Measurements from ENCODE around the gene ADCY6. TPM values are rescaled to one million over a fixed set of nuclear protein-coding genes. Genes with fewer than 3 reads are reported as not detected.

ADCY6 gene
- total and polyA plus RNA-seq, 4 donors = 39.9 to 90.2 (median 55.1) TPM

GRCh38 chr12:48803675-48804074, 14.8 kb upstream of the ADCY6 start:
- H3K4me3 ChIP-seq (ENCODE audit: low read depth, low read length) = no peak overlapping the region
- H3K9me3 ChIP-seq (ENCODE audit: control insufficient read depth, insufficient read depth, low read length) = no peaks in the 10 kb centered on the region
- no peaks in the 10 kb centered on the region for H3K36me3 ChIP-seq (ENCODE audit: control insufficient read depth, insufficient read depth, low read length)
- no peak overlapping the region for H3K27ac ChIP-seq (ENCODE audit: low read depth, low read length)
- H3K4me1 ChIP-seq (ENCODE audit: control insufficient read depth, insufficient read depth, low read length) = no peaks in the 10 kb centered on the region
- no CpG with 5 or more reads among the region's 1 CpG for WGBS (ENCODE audit: insufficient coverage)
- no peak for DNase-seq (ENCODE audit: low read depth in 4 of 6, low spot score in 6 of 6)
- no peaks in the 10 kb centered on the region for H3K27me3 ChIP-seq (ENCODE audit: control insufficient read depth, insufficient read depth, low read length)

GRCh38 chr12:48800971-48801370, 12.1 kb upstream of the ADCY6 start:
- 85% methylated on average over 9 of the region's 14 CpGs for WGBS (ENCODE audit: insufficient coverage)
- Histone ChIP-seq H3K9me3 (ENCODE audit: control insufficient read depth, insufficient read depth, low read length) (no peaks in the 10 kb centered on the region), H3K27ac (ENCODE audit: low read depth, low read length) (no peak overlapping the region), H3K27me3 (ENCODE audit: control insufficient read depth, insufficient read depth, low read length) (no peaks in the 10 kb centered on the region), H3K36me3 (ENCODE audit: control insufficient read depth, insufficient read depth, low read length) (no peaks in the 10 kb centered on the region), H3K4me1 (ENCODE audit: control insufficient read depth, insufficient read depth, low read length) (no peaks in the 10 kb centered on the region), H3K4me3 (ENCODE audit: low read depth, low read length) (no peak overlapping the region)
- no peak for DNase-seq (ENCODE audit: low read depth in 4 of 6, low spot score in 6 of 6)

- DNase-seq (ENCODE audit: low read depth in 4 of 6, low spot score in 6 of 6) = no peak
- Histone ChIP-seq H3K36me3 (ENCODE audit: control insufficient read depth, insufficient read depth, low read length) (no peaks in the 10 kb centered on the region), H3K27ac (ENCODE audit: low read depth, low read length) (no peak overlapping the region), H3K27me3 (ENCODE audit: control insufficient read depth, insufficient read depth, low read length) (no peaks in the 10 kb centered on the region), H3K9me3 (ENCODE audit: control insufficient read depth, insufficient read depth, low read length) (no peaks in the 10 kb centered on the region), H3K4me1 (ENCODE audit: control insufficient read depth, insufficient read depth, low read length) (no peaks in the 10 kb centered on the region), H3K4me3 (ENCODE audit: low read depth, low read length) (no peak overlapping the region)
- 82% methylated on average over 14 of the region's 14 CpGs for WGBS (ENCODE audit: insufficient coverage)
Observed at GRCh38 chr12:48800457-48800856, 11.6 kb upstream of the ADCY6 start.

- Histone ChIP-seq H3K9me3 (ENCODE audit: control insufficient read depth, insufficient read depth, low read length) (no peaks in the 10 kb centered on the region), H3K36me3 (ENCODE audit: control insufficient read depth, insufficient read depth, low read length) (no peaks in the 10 kb centered on the region), H3K4me1 (ENCODE audit: control insufficient read depth, insufficient read depth, low read length) (no peaks in the 10 kb centered on the region), H3K27ac (ENCODE audit: low read depth, low read length) (no peak overlapping the region), H3K27me3 (ENCODE audit: control insufficient read depth, insufficient read depth, low read length) (no peaks in the 10 kb centered on the region), H3K4me3 (ENCODE audit: low read depth, low read length) (no peak overlapping the region)
- WGBS (ENCODE audit: insufficient coverage) = 71% methylated on average over 1 of the region's 3 CpGs
- DNase-seq (ENCODE audit: low read depth in 4 of 6, low spot score in 6 of 6) = no peak
Observed at GRCh38 chr12:48796976-48797375, 8.1 kb upstream of the ADCY6 start.

GRCh38 chr12:48795550-48796455, 6.9 kb upstream of the ADCY6 start:
- no peak overlapping the region for H3K27ac ChIP-seq (ENCODE audit: low read depth, low read length)
- H3K4me1 ChIP-seq (ENCODE audit: control insufficient read depth, insufficient read depth, low read length) = no peaks in the 10 kb centered on the region
- no peaks in the 10 kb centered on the region for H3K9me3 ChIP-seq (ENCODE audit: control insufficient read depth, insufficient read depth, low read length)
- H3K4me3 ChIP-seq (ENCODE audit: low read depth, low read length) = no peak overlapping the region
- H3K27me3 ChIP-seq (ENCODE audit: control insufficient read depth, insufficient read depth, low read length) = no peaks in the 10 kb centered on the region
- H3K36me3 ChIP-seq (ENCODE audit: control insufficient read depth, insufficient read depth, low read length) = no peaks in the 10 kb centered on the region
- WGBS (ENCODE audit: insufficient coverage) = 43% methylated on average over 1 of the region's 12 CpGs
- peak in 3 of 6 donors; percentile 59 to 94 (median 91) for DNase-seq (ENCODE audit: low read depth in 4 of 6, low spot score in 6 of 6)

- Histone ChIP-seq H3K4me3 (ENCODE audit: low read depth, low read length) (no peak overlapping the region), H3K4me1 (ENCODE audit: control insufficient read depth, insufficient read depth, low read length) (peaks cover 3% of the 10 kb centered on the region), H3K27ac (ENCODE audit: low read depth, low read length) (no peak overlapping the region), H3K9me3 (ENCODE audit: control insufficient read depth, insufficient read depth, low read length) (no peaks in the 10 kb centered on the region), H3K36me3 (ENCODE audit: control insufficient read depth, insufficient read depth, low read length) (no peaks in the 10 kb centered on the region), H3K27me3 (ENCODE audit: control insufficient read depth, insufficient read depth, low read length) (no peaks in the 10 kb centered on the region)
- DNase-seq (ENCODE audit: low read depth in 4 of 6, low spot score in 6 of 6) = no peak
- 84% methylated on average over 3 of the region's 3 CpGs for WGBS (ENCODE audit: insufficient coverage)
Observed at GRCh38 chr12:48794870-48795269, 6.0 kb upstream of the ADCY6 start.

- no peak overlapping the region for H3K27ac ChIP-seq (ENCODE audit: low read depth, low read length)
Observed at GRCh38 chr12:48793696-48794095, 4.8 kb upstream of the ADCY6 start.

GRCh38 chr12:48789858-48790326, 1.0 kb upstream of the ADCY6 start:
- peak overlapping the region; percentile 82 for H3K4me3 ChIP-seq (ENCODE audit: low read depth, low read length)
- WGBS (ENCODE audit: insufficient coverage) = 0% methylated on average over 3 of the region's 4 CpGs

More at GRCh38 chr12:48793696-48794095, 4.8 kb upstream of the ADCY6 start:
- no CpG with 5 or more reads among the region's 3 CpGs for WGBS (ENCODE audit: insufficient coverage)
- H3K4me3 ChIP-seq (ENCODE audit: low read depth, low read length) = no peak overlapping the region
- no peaks in the 10 kb centered on the region for H3K27me3 ChIP-seq (ENCODE audit: control insufficient read depth, insufficient read depth, low read length)
- H3K36me3 ChIP-seq (ENCODE audit: control insufficient read depth, insufficient read depth, low read length) = no peaks in the 10 kb centered on the region
- H3K4me1 ChIP-seq (ENCODE audit: control insufficient read depth, insufficient read depth, low read length) = peaks cover 8% of the 10 kb centered on the region
- no peaks in the 10 kb centered on the region for H3K9me3 ChIP-seq (ENCODE audit: control insufficient read depth, insufficient read depth, low read length)
- no peak for DNase-seq (ENCODE audit: low read depth in 4 of 6, low spot score in 6 of 6)

GRCh38 chr12:48788524-48788853, 400 bp downstream of the ADCY6 start:
- peak in 1 of 6 donors; percentile 42 for DNase-seq (ENCODE audit: low read depth in 4 of 6, low spot score in 6 of 6)

More at GRCh38 chr12:48789858-48790326, 1.0 kb upstream of the ADCY6 start:
- Histone ChIP-seq H3K9me3 (ENCODE audit: control insufficient read depth, insufficient read depth, low read length) (no peaks in the 10 kb centered on the region), H3K36me3 (ENCODE audit: control insufficient read depth, insufficient read depth, low read length) (no peaks in the 10 kb centered on the region), H3K4me1 (ENCODE audit: control insufficient read depth, insufficient read depth, low read length) (peaks cover 29% of the 10 kb centered on the region), H3K27ac (ENCODE audit: low read depth, low read length) (peak overlapping the region; percentile 61), H3K27me3 (ENCODE audit: control insufficient read depth, insufficient read depth, low read length) (no peaks in the 10 kb centered on the region)
- peak in 1 of 6 donors; percentile 57 for DNase-seq (ENCODE audit: low read depth in 4 of 6, low spot score in 6 of 6)

More at GRCh38 chr12:48788524-48788853, 400 bp downstream of the ADCY6 start:
- Histone ChIP-seq H3K27ac (ENCODE audit: low read depth, low read length) (peak overlapping the region; percentile 69), H3K27me3 (ENCODE audit: control insufficient read depth, insufficient read depth, low read length) (no peaks in the 10 kb centered on the region), H3K9me3 (ENCODE audit: control insufficient read depth, insufficient read depth, low read length) (no peaks in the 10 kb centered on the region), H3K36me3 (ENCODE audit: control insufficient read depth, insufficient read depth, low read length) (no peaks in the 10 kb centered on the region), H3K4me3 (ENCODE audit: low read depth, low read length) (peak overlapping the region; percentile 87), H3K4me1 (ENCODE audit: control insufficient read depth, insufficient read depth, low read length) (peaks cover 34% of the 10 kb centered on the region)
- under 1% methylated on average over 25 of the region's 25 CpGs for WGBS (ENCODE audit: insufficient coverage)

All from spinal cord (tissue), 10 donors.